Activated CD4-positive, alpha-beta memory T cell treated with anti-CD3 and anti-CD28 coated beads, Interleukin-2, amount 10 ng/mL, durations not matched to agents 7 days and 5 days (primary cell): ENCODE measurements around the gene FAM240B. TPM values are rescaled to one million over a fixed set of nuclear protein-coding genes. Genes with fewer than 3 reads are reported as not detected.

ENCODE experiments used
- CTCF ChIA-PET: fragments of 350-600 bp; sonication (Branson Sonifier 250); formaldehyde crosslinking; loops from one replicate; lab custom pipeline; 2021; ENCODE audit warnings: antibody characterized with exemption, inconsistent platforms; lab: Charles Lee
- POLR2A ChIA-PET: fragments of 350-600 bp; sonication (Branson Sonifier 250); formaldehyde crosslinking; loops from one replicate; lab custom pipeline; 2021; ENCODE audit warnings: antibody characterized with exemption; lab: Charles Lee
- DNase-seq: peaks from one replicate; pipeline ENCODE4 v3.0.0-alpha.2; 2020
- H3K27ac Mint-ChIP-seq: one replicate; pipeline ENCODE4 v1.8.0; 2021; ENCODE audit warnings: mild to moderate bottlenecking, mixed read lengths
- H3K27me3 Mint-ChIP-seq: one replicate; pipeline ENCODE4 v1.8.0; 2021; ENCODE audit warnings: mixed read lengths
- H3K36me3 Mint-ChIP-seq: one replicate; pipeline ENCODE4 v1.8.0; 2021; ENCODE audit warnings: low read depth, mixed read lengths
- H3K4me1 Mint-ChIP-seq: one replicate; pipeline ENCODE4 v1.8.0; 2021; ENCODE audit warnings: mixed read lengths
- H3K4me3 Mint-ChIP-seq: one replicate; pipeline ENCODE4 v1.8.0; 2021; ENCODE audit warnings: mild to moderate bottlenecking, mixed read lengths
- H3K9me3 Mint-ChIP-seq: one replicate; pipeline ENCODE4 v1.8.0; 2021; ENCODE audit warnings: mixed read lengths
- total RNA-seq, 2 experiments: library from RNA; stranded (reverse); gene quantifications; one replicate each; pipeline ENCODE4 v1.2.3, GENCODE V29; 2021

The FAM240B gene
- total RNA-seq, 2 experiments from 2014 or later = not detected

DNA sequence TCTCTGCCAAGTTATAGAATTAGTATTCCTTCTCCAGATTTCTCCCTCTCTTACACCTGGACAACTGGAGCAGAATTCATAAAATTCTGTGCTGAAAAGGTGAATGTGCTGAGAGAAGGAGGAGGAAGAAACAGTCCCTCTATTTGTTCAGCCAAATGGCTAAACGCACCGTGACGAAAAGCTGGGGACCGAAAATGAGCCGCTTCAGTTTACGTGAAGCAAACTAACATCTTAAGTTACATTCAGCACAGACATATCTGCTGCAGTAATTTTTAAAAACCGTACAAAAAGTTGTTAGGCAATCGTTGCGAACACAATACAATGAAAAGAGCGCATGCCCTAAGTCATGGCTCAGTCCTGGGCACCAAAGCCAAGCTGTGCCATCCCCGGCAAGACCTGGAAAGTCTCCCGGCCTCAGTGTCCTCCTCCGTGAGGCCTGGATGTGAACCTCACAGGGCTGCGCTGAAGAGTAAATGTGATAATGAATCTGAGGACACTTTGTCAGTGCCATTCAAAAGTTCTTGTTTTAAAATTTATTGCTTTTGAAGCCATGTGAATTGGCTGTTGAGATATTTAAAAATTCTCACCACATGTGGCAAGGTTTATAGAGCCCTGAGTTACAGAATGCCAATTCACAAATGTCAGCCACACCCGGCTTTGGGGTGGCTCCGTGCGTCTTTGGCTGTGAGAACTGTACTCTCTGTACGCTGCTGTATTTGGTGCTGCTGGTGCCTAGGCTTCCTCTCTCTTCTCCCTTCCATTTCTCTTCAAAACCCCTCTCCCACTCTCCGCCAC lies 46.3 kb downstream of the FAM240B start:
- H3K9me3 Mint-ChIP-seq = no peaks in the 10 kb centered on the region
- ChIA-PET POLR2A (no interaction called here), CTCF (interaction anchor here (1.0 kb wide), 1 partner anchor 54 kb away, joined by 4 read pairs; the partner anchor contains the start of gene ANKRD18A)

DNA sequence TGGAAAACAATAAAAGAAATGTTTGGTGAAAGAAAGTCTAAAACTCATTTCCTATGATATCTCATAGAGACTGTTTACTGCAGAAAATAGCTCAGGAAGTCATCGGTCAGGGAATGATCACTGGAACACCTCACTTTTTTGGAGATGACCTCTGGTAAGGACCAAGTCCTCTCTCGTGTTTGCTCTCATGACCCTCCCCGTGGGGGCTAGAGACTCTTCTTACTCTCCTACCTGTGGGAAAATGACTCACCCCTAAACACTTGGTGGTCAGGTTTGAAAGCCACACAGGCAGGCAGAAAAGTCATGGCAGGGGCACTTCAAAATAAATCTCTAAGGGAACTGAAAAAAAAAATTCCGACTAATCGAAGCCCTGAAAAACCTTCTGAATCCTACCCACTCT lies 48.2 kb downstream of the FAM240B start:
- DNase-seq = no peak
- ChIA-PET CTCF (interaction anchor here (1.5 kb wide), 1 partner anchor 11 kb away, joined by 3 read pairs; no protein-coding TSS in a partner anchor), POLR2A (no interaction called here)
- Mint-ChIP-seq H3K9me3 (no peaks in the 10 kb centered on the region), H3K4me3 (no peak overlapping the region), H3K27me3 (peaks cover 6% of the 10 kb centered on the region), H3K36me3 (no peaks in the 10 kb centered on the region), H3K4me1 (peaks cover 17% of the 10 kb centered on the region), H3K27ac (no peak overlapping the region)

More for the DNA sequence above, 46.3 kb downstream of the FAM240B start:
- no peak for DNase-seq
- no peak overlapping the region for H3K27ac Mint-ChIP-seq
- no peak overlapping the region for H3K4me3 Mint-ChIP-seq
- H3K4me1 Mint-ChIP-seq = peaks cover 17% of the 10 kb centered on the region
- peaks cover 10% of the 10 kb centered on the region for H3K27me3 Mint-ChIP-seq
- no peaks in the 10 kb centered on the region for H3K36me3 Mint-ChIP-seq

DNA sequence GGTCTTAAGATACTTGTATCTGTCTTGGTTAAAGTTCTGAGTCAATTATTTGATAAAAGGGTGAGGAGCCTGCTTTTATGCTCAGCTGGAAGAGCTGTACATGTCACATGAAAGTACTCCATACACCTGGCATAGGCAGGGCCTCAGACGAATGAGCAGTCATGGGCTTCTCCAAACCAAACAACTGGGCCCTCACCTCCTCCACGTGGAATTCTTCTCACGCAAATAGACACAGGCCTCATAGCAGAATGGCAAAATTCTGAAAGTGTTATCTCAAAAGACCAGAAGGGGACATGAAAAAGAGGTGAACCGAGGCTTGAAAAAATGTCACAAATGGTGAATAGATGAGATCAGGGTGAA lies 48.6 kb downstream of the FAM240B start:
- H3K4me1 Mint-ChIP-seq = peaks cover 17% of the 10 kb centered on the region
- ChIA-PET POLR2A (no interaction called here), CTCF (interaction anchor here (0.6 to 1.5 kb wide), 2 partner anchors 10 to 50 kb away, joined by 3 to 4 read pairs; no protein-coding TSS in a partner anchor)
- H3K27ac Mint-ChIP-seq = no peak overlapping the region
- peaks cover 6% of the 10 kb centered on the region for H3K27me3 Mint-ChIP-seq
- H3K4me3 Mint-ChIP-seq = no peak overlapping the region
- no peaks in the 10 kb centered on the region for H3K36me3 Mint-ChIP-seq
- no peaks in the 10 kb centered on the region for H3K9me3 Mint-ChIP-seq
- DNase-seq = no peak

DNA sequence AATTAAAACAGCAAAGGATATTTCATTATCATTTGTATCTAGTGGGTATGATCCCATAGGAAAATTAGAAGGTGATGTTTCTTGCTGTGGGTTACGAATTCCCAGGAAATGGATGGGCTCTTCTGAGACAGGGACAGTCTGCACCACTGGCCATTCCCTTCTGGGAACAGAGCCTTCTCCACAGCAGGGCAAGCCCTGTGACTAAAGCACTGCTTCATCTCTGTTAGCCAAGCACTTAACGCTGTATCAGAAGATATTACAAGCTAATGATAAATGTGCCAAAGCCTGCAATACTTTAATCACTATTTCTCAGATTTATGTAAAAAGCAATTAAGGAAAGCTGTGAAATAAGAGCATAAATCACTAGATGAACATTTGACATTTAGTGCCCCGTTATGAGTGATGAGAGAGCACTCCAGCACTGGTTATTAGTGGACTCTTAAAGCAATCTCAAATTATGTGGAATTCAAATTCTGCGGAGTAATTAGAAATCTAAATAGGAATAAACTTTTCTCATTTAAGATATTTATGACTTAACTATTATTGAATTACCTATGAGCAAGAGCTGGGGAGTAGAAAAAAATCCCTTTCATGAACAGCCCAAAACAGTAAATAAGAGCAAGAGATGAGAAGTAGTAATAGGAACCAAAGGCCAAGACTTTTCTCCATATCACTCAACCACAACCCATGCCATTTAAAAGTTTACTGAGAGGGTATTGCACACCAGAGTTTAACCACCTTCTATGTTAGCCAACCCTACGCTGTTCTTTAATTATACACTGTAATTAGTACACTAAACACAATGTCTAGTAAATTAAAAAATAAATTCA lies 49.2 kb downstream of the FAM240B start:
- POLR2A ChIA-PET = no interaction called here
- Mint-ChIP-seq H3K27me3 (peaks cover 6% of the 10 kb centered on the region), H3K4me1 (peaks cover 17% of the 10 kb centered on the region), H3K27ac (no peak overlapping the region), H3K4me3 (no peak overlapping the region), H3K9me3 (no peaks in the 10 kb centered on the region), H3K36me3 (no peaks in the 10 kb centered on the region)
- CTCF ChIA-PET = interaction anchor here (0.6 to 1.5 kb wide), 2 partner anchors 10 to 49 kb away, joined by 3 to 4 read pairs; no protein-coding TSS in a partner anchor
- no peak for DNase-seq

DNA sequence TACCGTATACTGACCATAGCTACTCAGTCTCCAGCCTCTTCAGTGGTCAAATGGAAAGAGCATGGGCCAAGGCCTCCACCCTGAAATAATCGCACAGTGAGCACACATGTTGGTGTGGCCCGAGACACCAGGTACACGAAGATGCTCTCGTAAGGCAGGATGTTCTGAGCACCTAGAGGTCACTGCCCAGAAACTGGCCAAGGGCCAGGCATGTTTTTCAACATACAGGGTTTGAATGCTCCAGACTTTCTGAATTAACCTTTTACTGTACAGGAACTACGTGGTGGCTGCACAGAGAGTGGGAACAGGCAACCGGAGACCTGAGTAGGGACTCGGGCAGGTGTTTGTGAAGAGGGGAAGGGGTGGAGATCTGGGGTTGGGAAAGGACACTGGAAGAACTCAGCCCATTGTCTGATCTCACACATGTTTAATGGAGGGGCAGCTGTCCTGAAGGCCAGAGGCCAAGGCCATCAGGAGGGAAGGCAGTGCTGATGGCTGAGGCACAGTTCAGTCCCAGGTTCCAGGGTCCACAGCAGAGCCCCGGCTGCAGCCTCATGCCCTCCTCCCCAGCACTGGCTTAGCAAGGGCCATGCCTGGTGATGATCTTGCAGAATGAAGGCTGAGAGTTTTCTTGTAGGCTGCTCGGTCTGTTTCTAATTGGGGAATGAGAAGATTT lies 51.0 kb downstream of the FAM240B start:
- DNase-seq = no peak
- CTCF ChIA-PET = no interaction called here
- H3K27ac Mint-ChIP-seq = no peak overlapping the region
- no peaks in the 10 kb centered on the region for H3K9me3 Mint-ChIP-seq
- POLR2A ChIA-PET = no interaction called here
- no peak overlapping the region for H3K4me3 Mint-ChIP-seq
- peaks cover 16% of the 10 kb centered on the region for H3K4me1 Mint-ChIP-seq
- H3K36me3 Mint-ChIP-seq = no peaks in the 10 kb centered on the region
- peaks cover 6% of the 10 kb centered on the region for H3K27me3 Mint-ChIP-seq

- Mint-ChIP-seq H3K9me3 (no peaks in the 10 kb centered on the region), H3K4me3 (no peak overlapping the region), H3K4me1 (no peaks in the 10 kb centered on the region), H3K36me3 (no peaks in the 10 kb centered on the region), H3K27ac (no peak overlapping the region), H3K27me3 (peaks cover 14% of the 10 kb centered on the region)
- CTCF ChIA-PET = no interaction called here
- POLR2A ChIA-PET = no interaction called here
- no peak for DNase-seq
Observed at GRCh38 chr9:38662763-38663593, 57.0 kb downstream of the FAM240B start.

GRCh38 chr9:38659538-38659937 lies 60.4 kb downstream of the FAM240B start:
- ChIA-PET POLR2A (no interaction called here), CTCF (no interaction called here)
- Mint-ChIP-seq H3K4me3 (no peak overlapping the region), H3K9me3 (no peaks in the 10 kb centered on the region), H3K36me3 (no peaks in the 10 kb centered on the region), H3K27ac (no peak overlapping the region), H3K27me3 (peaks cover 30% of the 10 kb centered on the region), H3K4me1 (no peaks in the 10 kb centered on the region)
- DNase-seq = no peak

DNA sequence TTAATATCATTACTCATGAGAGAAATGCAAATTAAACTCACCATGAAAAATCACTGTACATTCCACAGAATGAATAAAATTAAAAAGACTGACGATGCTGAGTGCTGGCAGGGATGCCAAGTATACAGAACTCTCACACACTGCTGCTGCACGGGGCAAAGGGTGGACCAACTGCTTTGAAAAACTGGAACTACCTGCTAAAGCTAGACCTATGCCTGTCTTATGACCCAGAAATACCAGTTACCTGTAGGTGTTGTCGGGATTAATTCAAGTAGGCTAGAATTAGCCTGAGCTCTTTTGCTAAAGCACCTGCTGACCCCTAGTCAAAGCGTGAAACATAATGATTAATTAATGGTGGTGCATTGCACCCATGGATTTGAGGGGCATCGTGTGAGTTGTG lies 63.0 kb downstream of the FAM240B start:
- H3K27me3 Mint-ChIP-seq = peaks cover 24% of the 10 kb centered on the region
- no peaks in the 10 kb centered on the region for H3K36me3 Mint-ChIP-seq
- no peaks in the 10 kb centered on the region for H3K9me3 Mint-ChIP-seq
- H3K4me1 Mint-ChIP-seq = no peaks in the 10 kb centered on the region
- no peak for DNase-seq
- ChIA-PET POLR2A (no interaction called here), CTCF (no interaction called here)
- H3K4me3 Mint-ChIP-seq = no peak overlapping the region
- no peak overlapping the region for H3K27ac Mint-ChIP-seq

- H3K27me3 Mint-ChIP-seq = peaks cover 15% of the 10 kb centered on the region
- H3K36me3 Mint-ChIP-seq = no peaks in the 10 kb centered on the region
- ChIA-PET POLR2A (no interaction called here), CTCF (no interaction called here)
- H3K9me3 Mint-ChIP-seq = no peaks in the 10 kb centered on the region
- no peak overlapping the region for H3K4me3 Mint-ChIP-seq
- no peaks in the 10 kb centered on the region for H3K4me1 Mint-ChIP-seq
- no peak overlapping the region for H3K27ac Mint-ChIP-seq
- DNase-seq = no peak
Observed at GRCh38 chr9:38652486-38652885, 67.4 kb downstream of the FAM240B start.

DNA sequence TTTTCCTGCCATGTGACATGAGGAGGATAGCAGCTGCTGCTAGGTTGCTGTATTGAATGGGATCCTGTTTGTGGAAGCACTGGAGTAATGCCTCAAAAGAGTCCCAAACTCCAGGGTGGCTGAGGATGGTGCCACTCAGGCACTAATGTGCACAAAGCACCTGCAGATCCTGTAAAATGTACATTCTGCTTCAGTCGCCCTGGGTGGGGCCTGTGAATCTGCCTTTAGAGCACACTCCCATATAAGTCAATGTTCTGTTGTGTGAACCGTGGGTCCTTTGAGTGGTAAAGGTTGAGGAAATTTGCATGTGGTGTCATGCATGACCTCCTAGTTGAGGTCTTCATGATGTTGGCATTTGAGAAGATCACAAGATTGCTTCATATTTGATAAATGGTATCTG lies 67.9 kb downstream of the FAM240B start:
- ChIA-PET POLR2A (no interaction called here), CTCF (no interaction called here)
- no peaks in the 10 kb centered on the region for H3K4me1 Mint-ChIP-seq
- peaks cover 11% of the 10 kb centered on the region for H3K27me3 Mint-ChIP-seq
- H3K36me3 Mint-ChIP-seq = no peaks in the 10 kb centered on the region
- no peak overlapping the region for H3K27ac Mint-ChIP-seq
- no peak overlapping the region for H3K4me3 Mint-ChIP-seq
- no peaks in the 10 kb centered on the region for H3K9me3 Mint-ChIP-seq
- no peak for DNase-seq

GRCh38 chr9:38651400-38652042 lies 68.4 kb downstream of the FAM240B start:
- H3K27ac Mint-ChIP-seq = no peak overlapping the region

GRCh38 chr9:38650564-38650963 lies 69.4 kb downstream of the FAM240B start:
- POLR2A ChIA-PET = no interaction called here
- no peak overlapping the region for H3K27ac Mint-ChIP-seq
- no peaks in the 10 kb centered on the region for H3K9me3 Mint-ChIP-seq
- no peak overlapping the region for H3K4me3 Mint-ChIP-seq
- peaks cover 2% of the 10 kb centered on the region for H3K27me3 Mint-ChIP-seq
- CTCF ChIA-PET = no interaction called here
- H3K4me1 Mint-ChIP-seq = no peaks in the 10 kb centered on the region
- no peak for DNase-seq
- no peaks in the 10 kb centered on the region for H3K36me3 Mint-ChIP-seq

More at GRCh38 chr9:38651400-38652042, 68.4 kb downstream of the FAM240B start:
- H3K4me1 Mint-ChIP-seq = no peaks in the 10 kb centered on the region
- ChIA-PET CTCF (no interaction called here), POLR2A (no interaction called here)
- H3K27me3 Mint-ChIP-seq = peaks cover 7% of the 10 kb centered on the region
- H3K4me3 Mint-ChIP-seq = no peak overlapping the region
- H3K36me3 Mint-ChIP-seq = no peaks in the 10 kb centered on the region
- no peak for DNase-seq
- H3K9me3 Mint-ChIP-seq = no peaks in the 10 kb centered on the region
